Stimulated activated CD8-positive, alpha-beta memory T cell treated with anti-CD3 and anti-CD28 coated beads, Interleukin-7, amount 100 ng/mL, for 1 hour (primary cell): Measurements from ENCODE around the gene HECW1.
A peak's percentile ranks its signal among the peaks of the same experiment; 100 is the strongest.
"Not testable (repeated sequence)": the region's sequence is repeated elsewhere in the genome, so short reads cannot be mapped to it uniquely, and the experiment has no call there.

Source experiments
- DNase-seq, 2 donors: peaks; one replicate each; pipeline ENCODE4 v3.0.0-alpha.2; 2020; ENCODE audit warnings: low read depth in 2 of 2

Gene HECW1

DNA sequence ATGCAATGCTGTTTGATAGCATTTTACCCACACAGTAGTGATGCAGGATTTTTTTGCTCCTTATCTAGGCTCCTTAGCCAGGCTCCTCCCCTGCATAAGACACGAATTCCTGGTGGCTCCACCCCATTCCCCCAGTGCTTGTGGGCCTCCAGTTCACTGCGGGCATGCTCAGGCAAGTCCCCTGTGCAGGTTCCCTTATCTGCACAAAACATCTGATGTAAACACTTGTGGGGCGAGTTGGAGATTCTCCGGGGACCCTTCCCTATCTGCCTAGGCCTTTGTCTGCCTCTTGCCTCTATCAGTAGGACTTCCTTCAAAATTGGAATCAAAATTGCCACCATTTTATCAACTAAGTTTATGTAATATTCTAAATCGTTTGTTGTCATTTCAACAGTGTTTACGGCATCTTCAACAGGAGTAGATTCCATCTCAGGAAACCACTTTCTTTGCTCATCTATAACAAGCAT is 465.1 kb downstream of the HECW1 start:
- DNase-seq, result no peak

- DNase-seq, result peak; percentile 87 to 94
These were observed 470.3 kb downstream of the HECW1 start, which contains the start of gene STK17A for GRCh38 chr7:43582503-43583423. Gene STK17A, plus strand, starts transcription at chr7:43583108. Its CDS starts 136 bp downstream, at chr7:43583244.

GRCh38 chr7:43583424-43584194 is 471.2 kb downstream of the HECW1 start:
- peak; percentile 31 to 39 for DNase-seq

DNA sequence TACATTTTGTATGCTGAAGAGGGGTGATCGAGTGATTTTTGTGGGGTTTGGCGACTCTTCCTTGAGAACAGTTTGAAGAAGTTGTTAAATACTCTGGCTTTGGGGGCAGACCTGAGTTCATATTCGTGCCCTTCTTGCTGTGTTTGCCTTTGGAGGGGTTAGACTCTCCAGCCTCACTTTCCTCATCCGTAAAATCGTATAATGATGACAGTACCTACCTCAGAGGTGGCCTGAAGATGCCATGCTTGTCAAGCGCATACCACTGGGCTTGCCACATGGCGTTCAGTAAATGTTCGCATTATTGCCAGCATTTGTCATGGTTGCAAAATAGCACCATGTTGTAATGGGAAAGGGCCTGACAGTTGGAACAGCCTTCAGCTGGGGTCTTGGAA is 471.7 kb downstream of the HECW1 start:
- no peak for DNase-seq

GRCh38 chr7:43584733-43585132 is 472.3 kb downstream of the HECW1 start:
- DNase-seq, result not testable (repeated sequence)

DNA sequence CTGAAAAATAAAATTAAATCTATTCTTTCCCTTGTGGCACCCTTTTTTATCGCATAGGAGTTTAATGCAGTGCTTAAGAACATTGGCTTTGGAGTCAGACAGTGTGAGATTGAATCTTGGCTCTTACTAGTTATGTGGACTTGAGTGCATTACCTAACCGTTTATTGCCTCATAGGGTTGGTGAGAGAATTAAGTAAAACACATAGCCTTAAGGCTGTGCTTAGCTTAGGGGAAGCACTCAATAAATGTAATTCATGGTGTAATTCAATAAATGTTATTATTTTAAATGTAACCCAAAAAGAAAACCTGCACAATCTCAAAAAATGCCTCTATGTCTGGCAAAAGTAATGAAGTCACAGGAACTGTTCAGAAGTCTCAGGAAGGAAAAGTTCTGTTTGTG is 473.1 kb downstream of the HECW1 start:
- no peak for DNase-seq

DNA sequence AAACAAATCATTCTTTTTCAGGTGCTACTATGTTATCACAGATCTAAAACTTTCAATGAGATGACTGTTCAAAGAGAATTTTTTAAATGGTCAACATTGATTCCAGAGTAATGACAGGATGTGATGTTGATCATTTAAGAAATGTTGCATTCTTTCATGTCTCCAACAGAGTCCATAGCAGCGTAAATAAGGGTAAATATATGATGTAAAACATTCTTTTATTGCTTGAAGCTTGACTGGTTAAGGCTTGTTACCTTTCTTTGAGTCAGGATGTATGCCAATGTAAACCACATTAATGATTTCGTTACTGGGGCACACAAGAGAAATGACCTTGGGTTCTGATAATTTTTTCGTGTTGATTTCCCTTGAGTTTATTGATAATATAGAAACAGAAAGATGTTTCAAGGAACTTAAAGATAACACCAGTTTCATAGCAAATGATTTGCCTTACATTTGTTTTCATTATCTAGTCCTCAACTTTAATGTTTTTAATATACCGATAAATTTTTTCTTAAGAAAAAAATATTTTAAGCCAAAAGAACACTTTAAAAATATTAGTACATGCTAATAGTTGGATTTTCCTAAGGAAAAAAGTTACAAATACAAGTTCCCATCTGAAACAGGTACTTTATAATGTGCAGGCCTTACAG is 473.9 kb downstream of the HECW1 start:
- no peak for DNase-seq

DNA sequence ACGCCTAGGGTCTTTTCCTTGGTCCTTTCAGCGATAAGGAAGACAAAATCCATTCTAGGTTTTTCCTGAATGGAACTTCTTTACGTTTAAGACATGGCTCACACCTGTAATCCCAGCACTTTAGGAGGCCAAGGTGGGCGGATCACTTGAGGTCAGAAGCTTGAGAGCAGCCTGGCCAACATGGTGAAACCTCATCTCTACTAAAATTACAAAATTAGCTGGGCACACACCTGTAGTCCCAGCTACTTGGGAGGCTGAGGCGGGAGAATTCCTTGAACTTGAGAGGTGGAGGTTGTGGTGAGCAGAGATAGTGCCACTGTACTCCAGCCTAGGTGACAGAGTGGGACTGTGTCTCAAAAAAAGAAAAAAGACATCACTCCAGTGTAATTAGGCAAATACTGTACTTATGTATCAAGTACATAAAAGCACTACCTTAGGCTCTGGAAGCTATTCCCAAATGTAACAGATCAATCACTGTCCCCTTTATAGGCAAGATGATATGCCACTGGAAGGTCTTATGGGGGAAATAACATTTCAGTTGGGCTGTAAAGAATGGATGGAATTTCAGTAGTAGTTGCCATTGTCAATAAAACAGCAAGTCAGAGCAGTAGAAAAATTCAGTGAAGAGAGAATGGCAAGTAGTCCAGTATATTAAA is 476.2 kb downstream of the HECW1 start:
- DNase-seq, result no peak

- no peak for DNase-seq
These were observed 476.7 kb downstream of the HECW1 start for GRCh38 chr7:43589133-43589478.

- DNase-seq, result no peak
These were observed 477.3 kb downstream of the HECW1 start for GRCh38 chr7:43589728-43590127.

DNA sequence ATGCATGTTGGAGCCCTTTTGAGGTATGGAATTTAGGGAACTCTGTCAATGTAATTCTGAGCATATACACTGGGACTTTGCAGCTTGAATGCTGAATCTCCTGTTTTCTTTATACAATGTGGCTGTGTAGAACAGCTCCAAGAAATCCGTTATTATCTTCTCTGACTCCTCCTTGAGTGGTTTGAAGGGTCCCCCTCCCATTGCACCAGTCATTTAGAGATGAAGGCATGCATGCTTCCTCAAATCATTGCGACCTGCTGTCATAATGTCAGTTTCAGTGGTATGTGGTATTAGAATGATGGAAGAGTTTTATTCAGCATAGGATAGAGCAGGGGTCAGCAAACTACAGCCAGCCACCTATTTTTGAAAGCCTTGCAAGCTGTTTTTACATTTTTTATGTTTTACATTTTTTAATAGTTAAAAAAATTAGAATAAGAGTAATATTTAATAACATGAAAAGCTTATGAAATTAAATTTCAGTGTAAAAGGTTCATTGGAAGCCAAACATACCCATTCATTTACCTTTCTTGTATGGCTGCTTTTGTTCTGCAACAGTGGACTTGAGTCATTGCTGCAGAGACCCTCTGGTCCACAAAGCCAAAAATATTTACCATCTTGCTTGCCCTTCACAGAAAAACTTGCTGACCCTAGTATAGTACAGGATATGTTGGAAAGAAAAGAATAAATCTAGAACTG is 478.6 kb downstream of the HECW1 start:
- no peak for DNase-seq

GRCh38 chr7:43591558-43592180 is 479.2 kb downstream of the HECW1 start:
- no peak for DNase-seq

GRCh38 chr7:43592326-43592725 is 479.9 kb downstream of the HECW1 start:
- DNase-seq, result no peak

DNA sequence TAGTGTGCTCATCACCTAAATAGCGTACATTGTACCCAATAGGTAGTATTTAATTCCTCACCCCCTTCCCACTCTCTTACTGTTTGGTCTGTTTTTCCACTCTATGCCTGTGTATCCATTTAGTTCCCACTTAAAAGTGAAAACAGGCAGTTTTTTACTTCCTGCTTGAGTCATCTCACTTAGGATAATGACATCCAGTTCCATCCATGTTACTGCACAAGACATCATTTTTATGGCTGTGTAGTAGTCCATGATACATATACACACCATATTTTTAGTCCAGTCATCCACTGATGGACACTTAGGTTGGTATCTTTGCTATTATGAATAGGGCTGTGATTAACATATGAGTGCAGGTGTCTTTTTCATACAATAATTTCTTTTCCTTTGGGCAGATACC is 480.6 kb downstream of the HECW1 start:
- no peak for DNase-seq

DNA sequence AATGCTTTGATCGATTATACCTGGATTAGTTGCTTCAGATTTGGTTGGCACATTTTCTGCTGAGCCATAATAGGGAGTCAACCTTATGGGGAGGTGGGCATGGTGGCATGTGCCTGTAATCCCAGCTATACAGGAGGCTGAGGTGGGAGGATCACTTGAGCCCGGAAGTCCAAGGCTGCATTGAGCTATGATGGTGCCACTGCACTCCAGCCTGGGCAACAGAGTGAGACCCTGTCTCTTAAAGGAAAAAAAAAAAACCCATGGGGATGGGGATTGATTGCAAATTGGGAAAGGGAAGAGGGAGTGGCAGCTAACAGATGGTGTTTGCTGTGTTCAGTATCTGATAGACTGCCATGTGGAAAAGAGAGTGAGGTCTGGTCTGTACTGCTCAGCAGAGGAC is 481.6 kb downstream of the HECW1 start:
- DNase-seq, result no peak

GRCh38 chr7:43596426-43596825 is 484.0 kb downstream of the HECW1 start:
- DNase-seq, result not testable (repeated sequence)

- DNase-seq, result no peak
These were observed 487.6 kb downstream of the HECW1 start for GRCh38 chr7:43600056-43600455.

- no peak for DNase-seq
These were observed 489.8 kb downstream of the HECW1 start for GRCh38 chr7:43602256-43602655.

DNA sequence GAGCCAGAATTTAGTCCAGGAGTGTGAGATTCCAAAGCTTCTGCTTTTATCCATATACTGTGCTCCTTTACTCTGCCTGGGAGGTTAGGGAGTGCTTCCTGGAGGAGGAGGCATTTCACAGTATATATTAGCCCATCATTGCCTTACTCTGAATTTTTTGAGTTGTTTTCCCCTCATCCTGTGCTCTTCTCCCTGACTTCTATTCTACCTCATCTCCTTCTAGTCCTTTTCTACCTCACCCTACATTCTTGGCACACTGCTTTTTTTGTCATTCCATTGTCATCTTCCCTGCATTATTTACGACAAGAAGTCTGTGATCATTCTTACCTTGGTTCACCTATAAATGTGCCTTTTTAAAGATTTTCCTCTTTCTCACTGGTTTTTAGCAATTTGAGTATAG is 491.8 kb downstream of the HECW1 start:
- no peak for DNase-seq

- DNase-seq, result no peak
These were observed 496.6 kb downstream of the HECW1 start for GRCh38 chr7:43609097-43609496.

DNA sequence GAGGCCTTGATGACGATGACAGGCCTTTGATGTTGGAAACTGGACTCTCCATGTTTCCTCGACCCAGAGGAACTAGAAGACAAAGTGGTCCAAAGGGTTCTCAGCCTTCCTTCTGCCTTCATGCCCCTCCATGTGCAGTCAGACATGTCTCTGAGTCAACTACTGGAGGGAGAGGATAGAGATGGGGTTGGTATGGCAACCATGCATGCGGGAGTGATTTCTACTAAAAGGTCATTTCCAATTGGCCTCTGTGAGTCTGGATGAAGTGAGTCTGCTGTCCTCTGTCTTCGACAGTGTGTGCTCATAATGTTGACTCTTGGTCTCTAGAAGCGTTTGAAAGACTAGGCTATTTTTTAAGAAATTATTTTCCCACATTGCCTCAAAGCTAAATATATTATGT is 499.7 kb downstream of the HECW1 start:
- DNase-seq, result no peak
